ENCODE measurements around the gene LSM8.
"Not testable (repeated sequence)": the region's sequence is repeated elsewhere in the genome, so short reads cannot be mapped to it uniquely, and the experiment has no call there.

LSM8 gene

DNA sequence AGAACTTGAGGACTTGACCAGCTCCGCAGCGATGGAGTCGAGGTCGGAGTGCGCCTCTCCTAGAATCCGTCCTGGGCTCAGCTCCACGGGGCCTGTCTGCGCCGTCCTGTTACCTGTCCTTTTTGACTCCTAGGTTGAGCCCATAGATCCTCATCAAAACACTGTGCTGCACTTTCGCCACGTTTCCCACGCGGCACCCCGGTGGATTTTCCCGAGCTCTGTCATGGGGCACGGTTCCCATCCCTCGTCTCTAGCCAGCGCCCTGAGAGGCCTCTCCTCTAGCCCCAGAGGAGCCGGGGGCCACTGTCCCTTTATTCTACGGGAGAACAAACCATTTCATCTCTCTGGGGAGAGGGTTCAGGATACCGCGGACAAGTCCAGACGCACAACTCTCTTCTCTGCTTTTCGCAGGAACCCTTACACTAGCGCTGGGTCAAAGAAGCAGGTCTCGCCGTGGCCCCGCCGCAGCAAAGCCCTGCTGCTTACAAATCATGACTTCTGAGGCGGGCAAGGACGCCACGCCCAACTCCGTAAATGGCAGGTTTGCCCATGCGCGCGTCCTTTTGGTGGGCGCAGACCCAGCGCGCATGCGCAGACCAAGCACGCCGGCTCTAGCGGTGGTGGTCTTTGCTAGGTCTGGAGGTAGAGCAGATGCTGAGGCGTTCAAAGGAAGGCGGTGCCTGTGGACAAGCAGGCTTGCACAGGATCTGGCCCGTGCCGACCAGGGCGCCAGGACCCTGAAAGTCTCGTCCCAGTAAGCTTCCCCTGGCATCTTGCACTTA is 30.3 kb downstream of the LSM8 start:
- DNase-seq = peak; percentile 87

- DNase-seq = no peak
These were observed 30.8 kb downstream of the LSM8 start for GRCh38 chr7:118214833-118215182.

DNA sequence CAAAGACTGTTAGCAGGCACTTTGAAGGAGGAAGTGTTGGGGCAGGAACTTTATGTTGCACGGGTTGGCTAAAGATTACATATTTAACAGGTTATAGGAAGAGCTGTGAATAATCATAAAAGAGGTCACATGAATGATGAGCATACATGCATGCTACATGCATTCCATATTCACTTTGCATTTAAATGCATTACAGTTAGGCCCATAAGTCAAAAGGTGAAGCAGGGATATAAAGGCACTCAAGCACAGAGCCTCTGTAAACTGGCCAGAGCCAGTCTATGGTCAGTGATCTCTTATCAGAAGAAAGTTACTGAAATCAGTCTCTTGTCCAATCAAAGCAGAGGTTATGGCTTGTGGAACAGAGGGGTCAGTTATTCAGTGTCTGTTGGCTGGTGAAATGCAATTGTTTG is 33.3 kb downstream of the LSM8 start:
- no peak for DNase-seq

DNA sequence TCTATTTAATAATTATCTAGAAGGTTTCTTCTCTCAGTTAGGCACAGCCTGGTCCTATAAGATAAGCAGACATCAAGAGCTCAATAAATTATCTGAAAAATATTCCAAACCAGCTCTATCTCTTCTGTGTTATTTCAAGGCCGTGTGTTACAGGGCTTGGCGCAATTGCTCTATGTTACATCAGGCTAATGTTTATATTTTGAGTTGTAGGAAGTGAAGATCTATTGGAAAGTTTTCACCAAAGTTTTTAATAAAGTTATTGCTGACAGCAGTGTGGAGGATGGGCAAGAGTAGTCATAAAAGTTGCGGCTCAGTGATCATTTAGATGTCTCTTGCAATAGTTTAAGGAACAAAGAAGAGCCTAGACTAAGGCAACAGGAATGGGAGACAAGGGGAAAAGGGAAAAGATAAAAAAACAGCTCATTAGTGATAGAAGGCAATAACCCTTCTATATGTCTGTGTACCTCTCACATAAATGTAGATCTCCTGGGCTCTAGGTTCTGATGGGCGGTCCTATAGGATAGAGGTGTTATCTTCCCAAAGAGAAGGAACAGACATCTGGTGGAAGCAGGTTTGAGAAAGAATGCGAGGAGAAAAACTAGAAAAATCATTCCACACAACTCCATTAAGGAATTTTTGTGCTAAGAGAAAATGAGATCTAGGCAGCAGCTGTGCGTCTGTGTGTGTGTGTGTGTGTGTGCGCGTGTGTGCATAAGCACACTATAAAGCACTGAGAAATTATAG is 34.6 kb downstream of the LSM8 start:
- DNase-seq = no peak

DNA sequence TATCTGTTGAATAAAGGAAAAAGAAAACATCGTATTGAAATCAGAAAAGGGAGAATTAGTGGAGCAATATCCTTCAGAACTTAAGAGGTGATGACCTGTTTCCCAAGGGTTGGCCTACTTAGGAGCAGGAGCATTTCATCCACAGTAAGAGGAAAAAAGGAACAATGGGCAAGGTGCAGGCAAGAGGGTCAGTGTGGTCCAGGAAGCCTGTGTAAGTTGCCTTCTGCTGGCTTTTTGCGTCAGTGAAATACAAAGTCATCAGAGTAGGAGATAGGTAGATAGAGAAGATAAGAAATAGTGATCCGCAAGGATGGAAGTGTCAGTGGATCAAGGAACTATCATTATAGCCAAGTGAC is 35.2 kb downstream of the LSM8 start:
- no peak for DNase-seq

DNA sequence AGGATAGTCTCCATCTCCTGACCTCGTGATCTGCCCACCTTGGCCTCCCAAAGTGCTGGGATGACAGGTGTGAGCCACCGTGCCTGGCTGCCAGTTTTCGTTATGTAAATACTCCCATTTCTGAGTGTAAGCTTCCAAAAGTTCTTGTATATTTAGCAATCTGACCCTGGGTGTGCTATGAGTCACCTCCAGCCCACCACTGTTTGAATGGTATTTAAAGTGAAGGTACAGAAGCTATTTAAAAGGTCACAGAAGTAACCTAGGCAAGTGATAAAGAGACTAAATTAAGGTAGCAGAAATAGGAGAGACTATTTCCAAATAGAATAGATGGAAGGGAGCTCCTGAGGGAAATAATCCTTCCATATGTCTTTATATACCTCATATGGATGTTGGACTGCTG is 36.6 kb downstream of the LSM8 start:
- no peak for DNase-seq

- DNase-seq = no peak
These were observed 38.6 kb downstream of the LSM8 start for GRCh38 chr7:118222591-118222990.

DNA sequence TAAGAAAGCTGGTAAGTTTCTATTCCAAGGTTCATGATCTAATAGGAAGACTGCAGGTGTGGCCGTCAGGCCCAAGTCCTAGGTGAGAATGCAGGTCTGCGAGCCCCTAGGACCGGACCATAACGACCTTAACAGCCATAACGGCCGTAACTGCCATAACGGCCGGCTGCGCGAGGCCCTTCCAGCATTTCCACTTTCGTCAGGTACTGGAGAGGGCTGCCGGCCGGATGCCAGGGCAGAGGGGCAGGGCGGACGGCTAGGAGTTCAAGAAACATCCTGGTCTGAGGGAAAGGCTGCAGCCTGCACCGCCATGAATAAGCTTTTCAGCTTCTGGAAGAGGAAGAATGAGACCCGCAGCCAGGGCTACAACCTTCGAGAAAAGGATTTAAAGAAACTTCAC is 40.6 kb downstream of the LSM8 start, which contains the start of gene ANKRD7:
TSS of gene ANKRD7 (plus strand) at position 184 of the 400 bp plus-strand sequence. CDS start at position 311, 127 bp downstream.
- DNase-seq = no peak

DNA sequence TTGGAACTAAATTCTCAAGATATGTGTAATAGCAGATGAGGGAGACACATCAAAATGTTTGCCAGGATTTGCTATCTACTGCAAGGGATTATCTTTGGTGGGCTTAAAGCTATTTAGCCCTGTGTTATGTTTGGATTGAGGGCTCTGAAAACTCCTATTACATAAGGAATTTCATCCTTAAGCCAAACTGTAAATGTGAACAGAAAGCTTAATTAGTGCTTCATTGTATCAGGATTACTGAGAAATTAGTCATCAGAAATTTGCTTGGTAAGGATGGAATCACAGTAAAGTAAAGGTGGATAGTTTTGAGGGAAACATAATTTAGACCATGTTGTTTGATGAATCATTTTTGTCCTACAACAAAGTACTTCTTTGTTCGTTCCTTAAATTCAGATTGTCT is 48.9 kb downstream of the LSM8 start:
- no peak for DNase-seq

GRCh38 chr7:118233799-118234198 is 49.8 kb downstream of the LSM8 start:
- DNase-seq = no peak

- DNase-seq = no peak
These were observed 55.0 kb downstream of the LSM8 start for GRCh38 chr7:118239014-118239413.

DNA sequence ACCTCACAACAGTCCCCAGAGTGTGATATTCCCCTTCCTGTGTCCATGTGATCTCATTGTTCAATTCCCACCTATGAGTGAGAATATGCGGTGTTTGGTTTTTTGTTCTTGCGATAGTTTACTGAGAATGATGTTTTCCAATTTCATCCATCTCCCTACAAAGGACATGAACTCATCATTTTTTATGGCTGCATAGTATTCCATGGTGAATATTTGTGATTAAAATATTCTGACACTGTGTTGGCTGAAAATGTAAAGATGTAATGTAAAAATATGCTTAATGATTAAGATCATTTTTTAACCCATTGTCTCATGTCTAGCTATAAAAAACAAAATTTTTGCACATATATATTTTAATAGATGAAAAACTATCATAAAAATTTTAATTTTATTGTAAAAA is 56.4 kb downstream of the LSM8 start:
- DNase-seq = not testable (repeated sequence)

Data from NCI-H1694 (cell line).